Karpas-422 (cell line): Measurements from ENCODE around the gene POP4. TPM values are rescaled to one million over a fixed set of nuclear protein-coding genes. Genes with fewer than 3 reads are reported as not detected.

ENCODE experiments used
- DNase-seq: peaks from one replicate; pipeline ENCODE4 v3.0.0-alpha.2; 2015
- H2AFZ ChIP-seq: fragments of 200-600 bp; sonication (generic); 2 replicates; pipeline ENCODE4 v1.6.1; 2014; ENCODE audit warnings: antibody characterized with exemption, low read length, mixed read lengths
- H3K27ac ChIP-seq: fragments of 200-600 bp; sonication (generic); 2 replicates; pipeline ENCODE4 v1.5.1; 2014; ENCODE audit warnings: mild to moderate bottlenecking, low read length, moderate library complexity
- H3K27me3 ChIP-seq: fragments of 200-600 bp; sonication (generic); 2 replicates; pipeline ENCODE4 v1.6.1; 2014; ENCODE audit warnings: low read length, mixed read lengths
- H3K36me3 ChIP-seq: fragments of 200-600 bp; sonication (generic); 2 replicates; pipeline ENCODE4 v1.6.1; 2014; ENCODE audit warnings: low read length, mixed read lengths; ENCODE audit not compliant: insufficient read depth
- H3K4me1 ChIP-seq: fragments of 200-600 bp; sonication (generic); 2 replicates; pipeline ENCODE4 v1.6.1; 2014; ENCODE audit warnings: mild to moderate bottlenecking, low read length, mixed read lengths
- H3K4me2 ChIP-seq: fragments of 200-600 bp; sonication (generic); 2 replicates; pipeline ENCODE4 v1.6.1; 2014; ENCODE audit warnings: low read length, low read depth, mild to moderate bottlenecking; ENCODE audit not compliant: poor library complexity, severe bottlenecking
- H3K4me3 ChIP-seq: fragments of 200-600 bp; sonication (generic); 2 replicates; pipeline ENCODE4 v1.5.1; 2014; ENCODE audit warnings: mild to moderate bottlenecking, antibody characterized with exemption, low read length, mixed read lengths
- H3K79me2 ChIP-seq: fragments of 200-600 bp; sonication (generic); 2 replicates; pipeline ENCODE4 v1.6.1; 2014; ENCODE audit warnings: mild to moderate bottlenecking, low read length, mixed read lengths
- H3K9ac ChIP-seq: fragments of 200-600 bp; sonication (generic); 2 replicates; pipeline ENCODE4 v1.6.0; 2014; ENCODE audit warnings: low read length
- H3K9me2 ChIP-seq: fragments of 200-600 bp; sonication (generic), shearing (Covaris generic); replicated peaks from 2 replicates; pipeline ENCODE4 v1.6.0; 2014; ENCODE audit warnings: mild to moderate bottlenecking, low read length, moderate library complexity; ENCODE audit not compliant: insufficient read depth
- H3K9me3 ChIP-seq: fragments of 300-700, 200-600 bp; sonication (generic); 2 replicates; pipeline ENCODE4 v1.6.1; 2014; ENCODE audit warnings: low read length, mixed read lengths
- H4K20me1 ChIP-seq: fragments of 200-600 bp; sonication (generic); 2 replicates; pipeline ENCODE4 v1.6.1; 2014; ENCODE audit warnings: mild to moderate bottlenecking, antibody characterized with exemption, low read length, low read depth; ENCODE audit not compliant: insufficient read depth
- total RNA-seq: library from RNA; depleted of rRNA; stranded (reverse); fragments of >200 nt; shearing (Covaris generic); gene quantifications from 2 replicates; pipeline ENCODE4 v1.2.3, GENCODE V29; 2014; ENCODE audit warnings: low replicate concordance

The POP4 gene
- total RNA-seq, 1 experiment from 2014 or later, result 92.7 TPM

DNA sequence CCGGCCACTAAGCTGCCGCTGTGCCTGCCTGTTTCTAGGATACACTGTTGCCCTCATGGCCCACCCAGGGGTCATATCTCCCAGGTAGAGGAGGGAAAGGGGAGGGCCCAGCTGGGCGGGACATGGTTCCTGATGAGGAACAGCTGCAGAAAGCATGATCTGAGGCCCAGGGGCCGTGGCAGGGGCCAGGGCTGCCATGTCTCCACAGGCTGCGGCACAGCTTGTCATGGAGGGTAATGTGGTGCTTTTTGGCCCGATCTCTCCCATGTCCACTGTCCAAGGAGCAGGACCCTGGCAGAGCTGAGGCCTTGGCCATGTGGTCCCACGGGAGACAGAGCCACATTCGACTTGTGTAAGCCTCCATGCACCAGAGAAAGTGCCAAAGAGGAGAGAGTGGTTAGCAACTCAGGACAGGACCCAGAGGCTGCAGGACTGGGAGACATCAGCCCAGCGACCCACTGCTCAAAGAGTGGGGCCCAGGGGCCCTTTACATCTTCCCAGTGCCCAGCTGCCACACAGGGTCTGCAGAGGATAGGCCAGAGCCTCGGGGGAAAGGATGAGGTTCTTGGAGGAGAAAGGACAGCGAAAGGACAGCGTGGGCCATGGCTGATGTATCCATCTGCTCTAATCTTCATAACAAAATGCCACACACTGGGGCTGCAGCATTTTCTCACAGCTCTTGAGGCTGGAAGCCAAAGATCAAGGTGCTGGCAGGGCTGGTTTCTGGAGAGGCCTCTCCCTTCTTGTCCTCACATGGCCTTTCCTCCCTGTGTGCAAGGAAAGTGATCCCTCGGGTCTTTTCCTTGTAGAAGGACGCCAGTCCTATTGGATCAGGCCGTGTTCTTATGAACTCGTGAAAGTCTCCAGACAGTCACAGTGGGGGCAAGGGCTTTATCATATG is 11.5 kb downstream of the POP4 start:
- H3K4me1 ChIP-seq, result no peaks in the 10 kb centered on the region
- no peak overlapping the region for H3K4me3 ChIP-seq
- H4K20me1 ChIP-seq, result no peaks in the 10 kb centered on the region
- no peak for DNase-seq
- H3K9me3 ChIP-seq, result no peaks in the 10 kb centered on the region
- no peak overlapping the region for H3K4me2 ChIP-seq
- H3K27ac ChIP-seq, result no peak overlapping the region
- H3K9me2 ChIP-seq, result no peaks in the 10 kb centered on the region
- no peak overlapping the region for H3K9ac ChIP-seq
- H3K36me3 ChIP-seq, result no peaks in the 10 kb centered on the region
- no peaks in the 10 kb centered on the region for H3K79me2 ChIP-seq
- H2AFZ ChIP-seq, result no peak overlapping the region
- no peaks in the 10 kb centered on the region for H3K27me3 ChIP-seq

DNA sequence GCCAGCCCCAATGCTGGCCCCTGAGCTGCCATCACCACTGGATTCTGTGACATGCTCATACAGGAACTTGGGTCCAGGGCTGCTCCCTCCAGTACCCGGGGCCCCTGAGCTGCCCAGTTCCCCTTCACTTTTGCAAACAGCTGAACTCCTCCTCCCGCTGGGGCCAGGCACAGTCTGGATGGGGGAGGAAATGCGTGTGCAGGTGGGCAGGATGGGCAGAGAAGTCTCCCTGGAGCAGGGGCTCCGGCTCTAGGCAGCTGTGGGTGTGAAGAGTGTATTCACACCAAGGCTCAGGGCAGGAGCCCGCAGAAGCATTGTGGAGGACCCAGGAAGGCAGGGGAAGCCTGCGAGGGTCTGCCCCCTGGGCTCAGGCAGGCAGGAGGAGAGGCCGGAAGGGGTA is 12.4 kb downstream of the POP4 start:
- Histone ChIP-seq H3K9ac (no peak overlapping the region), H3K79me2 (no peaks in the 10 kb centered on the region), H3K9me2 (no peaks in the 10 kb centered on the region), H4K20me1 (no peaks in the 10 kb centered on the region), H3K4me2 (no peak overlapping the region), H2AFZ (no peak overlapping the region), H3K9me3 (no peaks in the 10 kb centered on the region), H3K27me3 (no peaks in the 10 kb centered on the region), H3K36me3 (no peaks in the 10 kb centered on the region), H3K4me3 (no peak overlapping the region), H3K4me1 (no peaks in the 10 kb centered on the region), H3K27ac (no peak overlapping the region)
- no peak for DNase-seq

DNA sequence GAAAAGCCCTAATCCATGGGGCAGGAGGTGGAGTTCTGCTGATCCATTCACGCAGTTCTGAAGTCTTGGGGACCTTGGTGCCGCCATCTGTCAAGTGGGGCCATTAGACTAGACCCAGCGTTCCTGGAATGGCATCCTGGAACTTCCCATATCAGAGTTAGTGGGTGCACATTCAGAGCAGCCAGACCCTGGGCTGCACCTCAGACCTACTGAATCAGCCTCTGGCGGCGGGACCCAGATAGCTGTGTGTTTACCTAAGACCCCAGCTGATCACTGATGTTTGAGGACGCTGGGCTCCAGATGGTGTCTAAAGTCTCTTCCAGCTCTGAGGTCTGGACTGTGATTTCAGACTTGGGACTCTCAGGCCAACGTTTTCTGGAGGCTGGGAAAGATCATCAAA is 12.8 kb downstream of the POP4 start:
- no peak overlapping the region for H3K27ac ChIP-seq
- H3K79me2 ChIP-seq, result no peaks in the 10 kb centered on the region
- H4K20me1 ChIP-seq, result no peaks in the 10 kb centered on the region
- no peaks in the 10 kb centered on the region for H3K9me2 ChIP-seq
- no peak overlapping the region for H3K9ac ChIP-seq
- DNase-seq, result no peak
- H3K4me3 ChIP-seq, result no peak overlapping the region
- no peaks in the 10 kb centered on the region for H3K9me3 ChIP-seq
- no peak overlapping the region for H3K4me2 ChIP-seq
- H3K27me3 ChIP-seq, result no peaks in the 10 kb centered on the region
- H2AFZ ChIP-seq, result no peak overlapping the region
- no peaks in the 10 kb centered on the region for H3K4me1 ChIP-seq
- no peaks in the 10 kb centered on the region for H3K36me3 ChIP-seq

DNA sequence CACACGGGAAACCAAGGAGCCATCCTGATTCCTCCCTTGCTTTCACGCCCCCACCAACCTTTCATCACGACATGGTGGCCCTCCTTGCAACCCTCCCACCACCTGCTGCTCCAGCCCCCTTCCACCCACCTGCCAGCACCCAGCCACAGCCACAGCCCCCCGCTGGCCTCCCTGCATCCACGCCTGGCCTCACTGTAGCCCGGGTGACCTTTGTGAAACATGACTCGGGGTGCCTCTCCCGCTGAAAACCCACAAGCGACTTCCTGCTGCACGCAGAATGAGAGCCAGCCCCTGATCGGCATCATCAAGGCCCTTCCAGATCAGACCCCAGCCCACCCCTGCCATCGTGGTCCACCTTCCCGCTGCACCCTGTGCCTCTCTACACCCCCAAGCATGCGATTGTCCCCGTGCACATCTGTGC is 14.9 kb downstream of the POP4 start:
- no peak overlapping the region for H3K4me2 ChIP-seq
- no peaks in the 10 kb centered on the region for H3K4me1 ChIP-seq
- no peak overlapping the region for H3K4me3 ChIP-seq

DNA sequence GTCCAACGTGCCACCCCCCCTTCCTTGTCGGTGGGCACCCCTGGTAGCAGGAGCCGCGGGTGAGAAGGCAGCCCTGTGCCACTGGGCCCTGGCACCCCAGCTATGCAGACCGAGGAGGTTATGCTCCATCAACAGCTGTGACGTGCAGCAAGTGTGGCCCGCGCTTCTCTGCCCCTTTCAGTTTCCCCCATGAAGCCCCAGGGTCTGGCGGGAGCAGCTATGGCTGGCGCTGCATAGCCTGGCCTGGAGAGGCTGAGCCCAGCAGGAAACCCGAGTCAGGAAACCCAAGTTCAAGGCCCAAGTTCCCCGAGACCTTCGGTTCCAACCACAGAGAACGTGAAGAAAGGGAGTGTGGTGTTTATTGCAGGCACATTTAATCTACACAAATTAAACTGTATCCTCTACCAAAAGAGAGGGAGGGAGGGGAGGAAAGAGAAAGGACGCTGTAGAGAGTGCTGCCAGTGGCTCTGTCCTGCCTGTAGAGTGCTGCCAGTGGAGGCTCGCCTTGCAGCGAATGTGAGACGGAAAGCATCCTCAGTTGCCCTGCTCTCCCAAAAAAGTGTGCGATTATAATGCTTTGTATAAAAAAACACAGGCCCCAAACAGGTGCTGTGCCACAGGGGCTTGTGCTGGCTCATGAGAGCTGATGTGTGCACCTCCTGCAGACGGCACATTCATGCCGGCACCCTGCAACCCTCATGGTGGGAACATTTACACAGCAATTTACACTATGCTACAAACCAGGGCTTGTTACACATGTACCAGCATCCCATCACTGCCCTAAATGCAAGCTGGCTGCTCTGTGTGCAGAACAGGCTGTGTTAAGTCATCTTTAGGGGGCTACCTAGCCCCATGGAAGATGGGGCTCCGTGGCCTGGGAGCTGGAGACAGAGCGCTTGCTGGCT is 16.3 kb downstream of the POP4 start:
- no peak overlapping the region for H3K4me3 ChIP-seq

More for the DNA sequence above, 14.9 kb downstream of the POP4 start:
- Histone ChIP-seq H3K79me2 (no peaks in the 10 kb centered on the region), H3K27me3 (no peaks in the 10 kb centered on the region), H3K36me3 (no peaks in the 10 kb centered on the region), H3K27ac (no peak overlapping the region), H3K9me3 (no peaks in the 10 kb centered on the region), H2AFZ (no peak overlapping the region), H4K20me1 (no peaks in the 10 kb centered on the region), H3K9me2 (no peaks in the 10 kb centered on the region), H3K9ac (no peak overlapping the region)
- no peak for DNase-seq

DNA sequence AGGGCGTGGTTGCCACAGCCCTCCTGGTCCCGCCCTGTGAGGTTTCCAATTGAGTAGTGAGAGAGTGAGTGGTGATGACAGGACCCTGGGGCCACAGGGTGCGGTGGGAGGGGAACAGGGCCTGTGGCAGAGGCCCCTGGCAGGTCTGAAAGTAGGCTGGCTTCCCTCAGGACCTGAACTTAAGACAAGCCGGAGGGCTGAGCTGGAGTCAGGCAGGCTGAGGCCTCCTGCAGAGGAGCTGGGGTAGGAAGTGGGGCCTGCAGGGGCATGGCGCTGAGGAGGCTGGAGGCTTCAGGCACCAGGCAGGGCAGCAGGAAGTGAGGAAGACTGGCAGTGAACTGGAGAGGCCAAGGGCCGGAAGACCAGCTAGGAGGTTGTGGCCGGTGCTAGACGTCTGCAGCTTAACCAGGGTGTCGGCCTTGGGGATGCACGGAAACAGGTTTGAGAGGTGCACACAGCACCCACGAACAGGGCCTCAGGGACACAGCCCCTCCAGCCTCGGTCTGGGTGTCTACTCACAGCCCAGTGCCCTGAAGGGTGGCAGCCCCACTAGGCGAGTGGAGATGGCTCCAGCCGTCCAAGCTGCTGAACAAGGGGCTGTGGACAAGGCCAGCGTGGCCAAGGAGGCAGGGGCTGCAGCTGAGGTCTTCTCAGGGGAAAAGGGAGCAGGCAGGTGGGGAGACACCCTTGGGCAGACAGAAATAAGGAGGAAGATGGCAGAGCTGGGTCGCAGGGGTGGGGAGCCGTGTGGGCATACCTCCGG is 17.8 kb downstream of the POP4 start:
- Histone ChIP-seq H3K4me3 (no peak overlapping the region), H3K9me3 (no peaks in the 10 kb centered on the region), H3K27ac (no peak overlapping the region), H2AFZ (no peak overlapping the region), H3K9ac (no peak overlapping the region), H3K4me2 (no peak overlapping the region), H3K4me1 (no peaks in the 10 kb centered on the region), H4K20me1 (no peaks in the 10 kb centered on the region), H3K36me3 (no peaks in the 10 kb centered on the region), H3K27me3 (no peaks in the 10 kb centered on the region), H3K79me2 (no peaks in the 10 kb centered on the region), H3K9me2 (no peaks in the 10 kb centered on the region)
- DNase-seq, result no peak

More for the DNA sequence above, 16.3 kb downstream of the POP4 start:
- H3K9ac ChIP-seq, result no peak overlapping the region
- H3K4me2 ChIP-seq, result no peak overlapping the region
- no peaks in the 10 kb centered on the region for H3K36me3 ChIP-seq
- H3K27me3 ChIP-seq, result no peaks in the 10 kb centered on the region
- no peak overlapping the region for H2AFZ ChIP-seq
- H3K4me1 ChIP-seq, result no peaks in the 10 kb centered on the region
- H3K27ac ChIP-seq, result no peak overlapping the region
- no peaks in the 10 kb centered on the region for H3K79me2 ChIP-seq
- no peaks in the 10 kb centered on the region for H3K9me3 ChIP-seq
- DNase-seq, result no peak
- H4K20me1 ChIP-seq, result no peaks in the 10 kb centered on the region
- no peaks in the 10 kb centered on the region for H3K9me2 ChIP-seq

DNA sequence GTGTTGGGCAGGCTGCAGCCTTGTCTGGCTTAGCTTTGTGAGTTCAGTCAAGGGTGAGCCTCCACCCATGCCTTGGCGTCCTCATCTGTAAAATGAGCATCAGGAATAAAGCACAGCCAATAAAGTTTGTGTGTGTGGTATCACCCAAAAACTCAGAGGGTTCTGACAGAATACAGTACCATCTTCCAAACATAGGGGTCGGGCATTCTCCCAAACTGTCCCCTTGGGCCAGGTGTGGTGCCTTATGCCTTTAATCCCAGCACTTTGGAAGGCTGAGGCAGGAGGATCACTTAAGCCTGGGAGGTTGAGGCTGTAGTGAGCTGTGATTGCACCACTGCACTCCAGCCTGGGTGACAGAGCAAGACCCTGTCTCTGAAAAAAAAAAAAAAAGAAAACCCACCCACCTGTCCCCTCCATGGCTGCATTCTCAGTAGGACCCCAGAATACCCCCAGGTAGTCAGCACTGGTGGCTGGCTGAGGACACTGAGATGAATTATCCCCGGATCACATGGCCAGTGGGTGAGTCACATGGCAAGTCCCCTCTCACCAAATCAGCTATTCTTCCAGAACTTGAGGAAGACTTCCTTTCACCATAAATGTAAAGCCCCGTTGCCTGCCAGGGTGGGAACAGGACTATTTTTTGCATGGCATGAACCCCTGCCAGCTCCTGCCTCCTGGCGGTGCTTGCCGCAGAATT is 18.6 kb downstream of the POP4 start:
- Histone ChIP-seq H3K9me3 (no peaks in the 10 kb centered on the region), H3K9ac (no peak overlapping the region), H3K36me3 (no peaks in the 10 kb centered on the region), H3K27ac (no peak overlapping the region), H2AFZ (no peak overlapping the region), H3K27me3 (no peaks in the 10 kb centered on the region), H3K4me1 (no peaks in the 10 kb centered on the region), H4K20me1 (no peaks in the 10 kb centered on the region), H3K4me2 (no peak overlapping the region), H3K79me2 (no peaks in the 10 kb centered on the region), H3K9me2 (no peaks in the 10 kb centered on the region), H3K4me3 (no peak overlapping the region)
- DNase-seq, result no peak
